GM21515 (cell line): ENCODE measurements around the gene RMP24.

Source experiments
- ATAC-seq: cut with Tn5 transposase; IDR thresholded peaks from one replicate; pipeline ENCODE4 v1.9.1; 2021; ENCODE audit not compliant: unreplicated experiment

The RMP24 gene

GRCh38 chr18:36025025-36025424 is 52.5 kb downstream of the RMP24 start:
- ATAC-seq = no peak

- ATAC-seq = no peak
Measured at GRCh38 chr18:36028859-36029258, 56.4 kb downstream of the RMP24 start.
